ENCODE measurements around the gene LRRC23.

Gene LRRC23

DNA sequence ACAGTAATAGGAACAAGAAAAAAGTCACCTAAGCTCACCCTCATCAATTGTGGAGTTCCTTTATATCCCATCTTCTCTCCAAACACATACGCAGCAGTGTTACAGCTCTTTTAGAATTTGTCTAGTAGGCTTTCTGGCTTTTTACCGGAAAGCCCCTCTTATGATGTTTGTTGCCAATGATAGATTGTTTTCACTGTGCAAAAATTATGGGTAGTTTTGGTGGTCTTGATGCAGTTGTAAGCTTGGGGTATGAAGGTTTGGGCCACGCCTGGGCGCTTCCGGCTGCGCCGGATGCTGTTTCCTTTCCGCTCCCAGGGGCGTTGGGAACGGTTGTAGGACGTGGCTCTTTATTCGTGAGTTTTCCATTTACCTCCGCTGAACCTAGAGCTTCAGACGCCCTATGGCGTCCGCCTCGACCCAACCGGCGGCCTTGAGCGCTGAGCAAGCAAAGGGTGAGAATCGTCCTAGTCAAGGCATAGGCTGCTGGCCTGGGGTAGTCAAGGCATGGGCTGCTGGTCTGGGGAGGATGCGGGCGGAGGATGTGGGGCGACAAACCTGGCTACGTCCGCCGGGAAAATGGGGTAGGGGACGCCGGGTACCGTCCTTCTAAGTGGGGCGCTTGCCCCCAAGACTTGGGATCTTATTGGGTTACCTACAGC, 39.2 kb downstream of the LRRC23 start, which contains the start of the genes C12orf57 and RNU7-1:
C12orf57 (plus strand) TSS at position 301 of the 659 bp plus-strand sequence; CDS start at position 401, 100 bp downstream.
RNU7-1 (plus strand) TSS at position 95 of the 659 bp plus-strand sequence.
- peak; percentile 74 for DNase-seq (ENCODE audit: low spot score)

DNA sequence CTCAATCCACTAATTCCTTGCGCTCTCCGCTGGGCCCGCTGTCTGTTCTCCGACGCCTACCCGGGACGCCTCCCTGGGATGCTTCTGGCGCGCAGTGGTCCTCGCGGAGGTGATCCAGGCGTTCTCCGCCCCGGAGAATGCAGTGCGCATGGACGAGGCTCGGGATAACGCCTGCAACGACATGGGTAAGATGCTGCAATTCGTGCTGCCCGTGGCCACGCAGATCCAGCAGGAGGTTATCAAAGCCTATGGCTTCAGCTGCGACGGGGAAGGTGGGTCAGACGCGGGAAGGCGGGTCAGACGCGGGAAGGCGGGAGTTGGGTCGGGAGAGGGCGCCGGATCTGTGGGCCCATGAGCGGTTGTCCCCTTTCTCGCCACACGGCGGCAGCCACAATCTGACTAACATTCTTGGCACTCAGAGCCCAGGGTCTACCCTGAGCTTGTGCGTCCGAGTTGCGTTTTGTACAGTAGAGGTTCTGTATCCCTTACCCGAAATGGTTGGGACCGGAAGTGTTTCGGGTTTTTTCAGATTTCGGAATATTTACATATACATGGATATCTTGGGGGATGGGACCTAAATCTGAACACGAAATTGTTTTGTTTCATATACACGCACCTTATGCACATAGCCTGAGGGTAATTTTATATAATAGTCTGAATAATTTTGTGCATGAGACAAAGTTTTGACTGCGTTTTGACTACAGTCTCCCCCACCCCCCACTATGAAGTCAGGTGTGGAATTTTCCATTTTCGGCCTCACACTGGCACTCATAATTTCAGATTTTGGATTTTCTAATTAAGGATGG, 40.0 kb downstream of the LRRC23 start:
- peak; percentile 90 for DNase-seq (ENCODE audit: low spot score)

DNA sequence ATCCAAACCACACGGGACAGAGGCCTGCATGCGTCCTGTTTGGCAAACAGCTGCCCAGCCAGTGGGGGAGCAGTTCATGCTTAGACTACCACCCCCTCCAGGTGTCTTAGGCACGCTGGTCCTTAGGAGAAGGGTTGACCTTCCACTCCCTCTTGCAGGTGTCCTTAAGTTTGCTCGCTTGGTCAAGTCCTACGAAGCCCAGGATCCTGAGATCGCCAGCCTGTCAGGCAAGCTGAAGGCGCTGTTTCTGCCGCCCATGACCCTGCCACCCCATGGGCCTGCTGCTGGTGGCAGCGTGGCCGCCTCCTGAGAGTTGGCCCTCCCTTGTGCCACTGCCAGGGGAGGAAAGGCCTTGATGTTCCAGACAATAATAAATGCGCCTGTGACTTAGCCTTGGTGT, 41.0 kb downstream of the LRRC23 start:
- DNase-seq (ENCODE audit: low spot score), result no peak

GRCh38 chr12:6946033-6946919, 41.7 kb downstream of the LRRC23 start:
- DNase-seq (ENCODE audit: low spot score), result peak; percentile 67

DNA sequence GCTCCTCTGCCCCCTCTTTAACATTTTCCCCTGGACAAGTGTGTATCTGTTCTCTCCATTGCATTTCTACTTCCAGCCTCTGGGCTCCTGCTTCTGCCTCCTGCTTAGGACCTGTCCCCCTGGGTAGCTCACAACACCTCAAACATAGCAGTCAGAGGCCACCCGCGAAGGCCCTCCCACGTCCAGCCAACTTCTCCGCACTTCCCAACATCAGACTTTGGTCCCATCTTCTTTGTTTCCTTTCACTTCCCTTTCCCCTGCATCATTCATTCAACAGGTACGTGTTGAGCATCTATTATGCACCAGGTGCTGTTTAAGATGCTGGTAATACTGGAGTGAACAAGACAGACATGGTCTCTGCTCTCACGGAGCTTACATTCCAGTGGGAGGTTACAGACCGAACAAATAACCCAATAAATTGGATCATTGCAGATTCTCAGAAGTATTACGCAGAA, 42.3 kb downstream of the LRRC23 start:
- no peak for DNase-seq (ENCODE audit: low spot score)

DNA sequence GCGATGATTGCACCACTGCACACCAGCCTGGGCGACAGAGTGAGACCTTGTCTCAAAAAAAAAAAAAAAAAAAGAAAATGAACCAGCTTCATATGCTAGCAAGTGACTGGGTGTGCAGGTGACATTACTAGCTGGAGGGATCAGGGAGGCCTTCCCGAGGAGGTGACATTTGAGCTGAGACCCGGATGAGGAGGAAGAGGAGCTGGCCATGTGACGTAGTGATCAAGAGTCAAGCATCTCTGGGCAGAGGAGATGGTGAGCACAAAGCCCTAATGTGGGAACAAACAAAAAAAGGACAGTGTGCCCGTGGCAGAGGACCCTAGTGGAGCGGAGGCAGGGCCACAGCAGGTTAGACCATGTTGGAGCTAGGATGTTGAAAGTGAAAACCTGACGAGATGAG, 43.0 kb downstream of the LRRC23 start:
- DNase-seq (ENCODE audit: low spot score), result no peak

DNA sequence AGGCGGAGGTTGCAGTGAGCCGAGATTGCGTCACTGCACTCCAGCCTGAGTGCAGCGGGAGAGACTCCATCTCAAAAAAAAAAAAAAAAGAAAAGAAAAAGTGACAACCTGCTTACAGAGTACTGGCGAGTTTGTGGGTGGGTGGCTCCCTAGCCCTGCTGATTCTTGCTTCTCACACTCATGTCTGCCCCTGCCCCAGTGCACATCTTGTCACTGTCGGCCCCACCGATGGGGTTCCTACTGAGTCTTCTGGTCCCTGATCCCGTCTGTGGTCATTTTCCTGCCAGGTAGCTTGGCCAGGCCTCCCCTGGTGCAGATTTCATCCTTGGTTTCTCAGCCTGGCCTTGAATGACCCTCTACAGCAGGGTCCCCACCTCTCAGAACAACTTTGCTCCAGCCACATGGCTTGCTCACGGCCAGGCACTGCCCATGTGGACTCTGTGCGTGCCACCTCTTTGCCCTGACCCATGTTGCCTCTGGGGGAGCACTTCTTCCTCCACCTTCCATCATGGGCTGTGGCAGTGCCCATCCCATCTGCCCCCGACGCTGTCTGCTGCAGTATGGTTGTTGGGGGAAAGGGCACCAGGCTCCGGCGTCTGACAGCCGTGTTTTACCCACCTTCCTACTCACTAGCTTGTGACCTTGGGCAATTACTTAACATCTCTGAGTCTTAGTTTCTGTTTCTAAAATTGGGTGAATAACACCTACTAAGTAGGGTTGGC, 44.4 kb downstream of the LRRC23 start:
- DNase-seq (ENCODE audit: low spot score), result no peak

GRCh38 chr12:6950401-6950801, 45.8 kb downstream of the LRRC23 start:
- DNase-seq (ENCODE audit: low spot score), result no peak

DNA sequence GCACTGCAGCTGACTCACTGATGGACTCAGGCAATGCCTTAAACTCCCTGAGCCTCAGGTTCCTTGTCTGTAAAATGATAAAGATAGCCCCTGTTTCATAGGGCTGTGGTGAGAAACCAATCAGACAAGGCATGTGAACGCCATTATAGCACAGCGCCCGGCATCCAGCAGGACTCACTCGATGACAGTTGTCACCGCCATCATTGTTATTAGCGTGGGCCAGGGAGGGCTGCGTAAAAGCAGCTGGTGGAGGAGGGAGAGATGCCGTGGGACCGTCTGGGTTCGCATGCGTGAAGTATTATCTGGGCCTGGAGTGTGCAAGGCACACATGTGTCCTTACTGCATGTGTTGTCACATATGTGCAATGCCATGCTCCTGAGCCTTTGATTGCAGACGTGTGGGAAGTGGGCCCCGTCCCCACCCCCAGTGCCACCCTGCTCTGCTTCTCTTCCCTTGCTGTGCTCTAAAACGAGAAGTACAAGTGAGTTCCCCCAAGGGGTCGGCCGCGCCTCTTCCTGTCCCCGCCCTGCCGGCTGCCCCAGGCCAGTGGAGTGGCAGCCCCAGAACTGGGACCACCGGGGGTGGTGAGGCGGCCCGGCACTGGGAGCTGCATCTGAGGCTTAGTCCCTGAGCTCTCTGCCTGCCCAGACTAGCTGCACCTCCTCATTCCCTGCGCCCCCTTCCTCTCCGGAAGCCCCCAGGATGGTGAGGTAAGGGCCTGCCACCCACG, 46.4 kb downstream of the LRRC23 start, which contains the start of gene PTPN6:
PTPN6 (plus strand) TSS at position 546 of the 730 bp plus-strand sequence; CDS start at position 703, 157 bp downstream.
- peak; percentile 75 for DNase-seq (ENCODE audit: low spot score)

GRCh38 chr12:6951551-6952120, 47.0 kb downstream of the LRRC23 start:
- DNase-seq (ENCODE audit: low spot score), result no peak

DNA sequence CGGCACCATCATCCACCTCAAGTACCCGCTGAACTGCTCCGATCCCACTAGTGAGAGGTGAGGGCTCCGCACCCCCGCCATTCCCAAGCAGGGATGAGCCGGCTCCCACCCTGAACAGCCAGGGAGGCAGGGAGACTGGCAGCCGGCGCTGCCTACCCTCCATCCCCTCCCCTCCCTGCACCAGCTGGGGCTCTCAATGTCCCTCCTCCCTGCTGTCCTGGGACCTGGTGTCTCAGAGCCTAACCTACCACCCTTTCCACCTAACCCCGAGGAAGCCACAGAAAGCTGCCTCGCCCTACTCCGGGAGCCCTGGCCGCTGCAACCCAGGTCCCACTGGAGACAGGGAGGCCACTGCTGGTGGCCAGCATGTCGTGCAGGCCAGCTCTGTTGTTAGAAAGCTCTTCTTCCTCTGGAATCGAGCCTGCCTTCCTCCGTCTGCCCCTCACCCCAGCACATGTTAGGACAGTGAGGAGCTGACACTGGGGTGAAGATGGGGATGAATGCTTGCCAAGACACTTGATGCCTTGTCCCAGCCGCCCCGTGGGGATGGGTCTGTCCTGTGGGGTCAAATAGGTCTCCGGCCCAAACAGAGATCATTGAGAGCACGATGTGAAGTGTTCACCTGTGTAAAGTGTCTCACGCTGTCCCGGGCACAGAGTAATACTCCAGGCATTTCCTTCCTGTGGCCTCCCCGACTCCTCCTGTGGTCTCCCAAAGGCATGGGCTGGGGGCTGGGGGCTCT, 47.7 kb downstream of the LRRC23 start:
- no peak for DNase-seq (ENCODE audit: low spot score)

DNA sequence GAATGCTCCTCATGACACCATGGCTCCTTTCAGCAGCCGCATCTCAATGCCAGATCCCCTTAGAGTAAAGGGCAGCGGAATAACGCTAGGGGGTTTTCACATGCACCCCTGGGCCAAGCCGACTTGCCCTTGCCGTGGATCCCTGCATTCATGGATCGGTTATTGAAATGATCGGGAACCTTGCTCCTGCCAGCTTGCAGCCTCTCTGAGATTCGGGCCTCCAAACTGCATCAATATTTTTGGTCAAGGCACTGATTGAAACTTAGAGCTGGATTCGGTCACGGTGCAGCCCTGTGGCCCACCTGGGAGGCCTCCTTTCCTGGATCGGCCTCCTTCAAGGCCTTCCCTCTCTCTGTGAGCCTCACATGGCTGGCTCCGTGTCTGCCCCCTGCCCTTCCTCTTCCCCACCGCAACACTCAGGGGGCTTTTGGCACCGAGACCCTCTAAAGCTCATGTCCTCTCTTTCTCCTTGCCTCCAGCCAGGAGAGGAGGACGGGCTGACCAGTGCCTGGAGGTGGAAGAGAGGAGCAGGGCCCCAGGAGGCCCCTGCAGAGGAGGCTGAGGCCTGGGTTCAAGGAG, 48.3 kb downstream of the LRRC23 start:
- DNase-seq (ENCODE audit: low spot score), result no peak

- DNase-seq (ENCODE audit: low spot score), result peak; percentile 76
Observed at GRCh38 chr12:6953442-6954315, 49.1 kb downstream of the LRRC23 start.

GRCh38 chr12:6954316-6955107, 49.9 kb downstream of the LRRC23 start:
- no peak for DNase-seq (ENCODE audit: low spot score)

DNA sequence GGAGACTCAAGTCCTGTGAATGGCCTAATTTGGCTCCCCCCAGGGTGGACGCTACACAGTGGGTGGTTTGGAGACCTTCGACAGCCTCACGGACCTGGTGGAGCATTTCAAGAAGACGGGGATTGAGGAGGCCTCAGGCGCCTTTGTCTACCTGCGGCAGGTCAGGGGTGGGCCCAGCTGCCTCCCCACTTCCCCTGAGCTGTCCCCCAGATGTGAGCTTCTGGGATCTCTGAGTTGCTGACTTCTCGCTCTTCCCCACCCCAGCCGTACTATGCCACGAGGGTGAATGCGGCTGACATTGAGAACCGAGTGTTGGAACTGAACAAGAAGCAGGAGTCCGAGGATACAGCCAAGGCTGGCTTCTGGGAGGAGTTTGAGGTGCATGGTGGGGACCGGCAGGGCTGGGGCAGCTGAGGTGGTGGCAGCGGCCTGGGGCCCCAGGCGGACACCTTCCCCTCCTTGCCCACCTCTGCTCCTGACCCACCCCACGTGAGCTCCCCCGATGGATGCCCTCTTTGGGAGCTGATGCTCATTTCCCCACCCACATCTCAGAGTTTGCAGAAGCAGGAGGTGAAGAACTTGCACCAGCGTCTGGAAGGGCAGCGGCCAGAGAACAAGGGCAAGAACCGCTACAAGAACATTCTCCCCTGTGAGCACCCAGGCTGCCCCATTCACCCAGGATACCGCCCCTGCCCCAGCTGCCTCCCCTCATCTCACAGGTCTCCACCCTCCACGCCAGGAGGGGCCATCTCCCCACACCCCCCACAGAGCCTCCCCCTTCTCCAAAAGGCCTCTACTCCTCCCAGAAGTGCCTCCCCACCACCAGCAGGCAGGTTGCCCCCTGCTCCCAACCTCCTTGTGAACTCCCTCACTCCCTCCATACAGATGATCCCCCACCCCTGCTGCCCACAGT, 50.7 kb downstream of the LRRC23 start:
- DNase-seq (ENCODE audit: low spot score), result no peak

- DNase-seq (ENCODE audit: low spot score), result no peak
Observed at GRCh38 chr12:6956021-6956727, 51.6 kb downstream of the LRRC23 start.

All from CD4-positive, alpha-beta T cell treated with Interleukin-6 at 100 ng/mL for 8 hours (primary cell).